DND-41 (cell line): ENCODE data around the gene RNGTT.
"Not testable (repeated sequence)": the region's sequence is repeated elsewhere in the genome, so short reads cannot be mapped to it uniquely, and the experiment has no call there.

Source experiments
- ATAC-seq: fragments of 200-7000 bp; cut with Tn5 transposase; 3 replicates; pipeline ENCODE4 v1.9.1; 2021; ENCODE audit warnings: low read depth; ENCODE audit not compliant: insufficient read depth
- DNase-seq: peaks from one replicate; pipeline ENCODE4 v3.0.0-alpha.2; 2020
- H2AFZ ChIP-seq: 2 replicates; pipeline ENCODE4 v1.6.0; 2012; ENCODE audit warnings: low read depth, low read length
- H3K27ac ChIP-seq: 2 replicates; pipeline ENCODE4 v1.5.1; 2012; ENCODE audit warnings: low read length, inconsistent platforms
- H3K27me3 ChIP-seq: fragments of 200-600 bp; sonication (generic); 2 replicates; pipeline ENCODE4 v1.6.0; 2012; ENCODE audit warnings: low read length, mild to moderate bottlenecking, inconsistent platforms; ENCODE audit not compliant: insufficient read depth, poor library complexity
- H3K36me3 ChIP-seq: 2 replicates; pipeline ENCODE4 v1.5.1; 2012; ENCODE audit warnings: low read length, inconsistent platforms; ENCODE audit not compliant: insufficient read depth
- H3K4me1 ChIP-seq: 2 replicates; pipeline ENCODE4 v1.5.1; 2012; ENCODE audit warnings: mild to moderate bottlenecking, low read length; ENCODE audit not compliant: insufficient read depth
- H3K4me2 ChIP-seq: 2 replicates; pipeline ENCODE4 v1.6.0; 2012; ENCODE audit warnings: mild to moderate bottlenecking, moderate library complexity, low read length, inconsistent platforms; ENCODE audit not compliant: insufficient read depth
- H3K4me3 ChIP-seq, 2 experiments: fragments of 200-600 bp in 1 of 2; shearing (Covaris generic) in 1 of 2; 2 replicates each; pipeline ENCODE4 v1.5.1; 2012 to 2016; ENCODE audit warnings: inconsistent platforms in 2 of 2, low read length in 2 of 2, mild to moderate bottlenecking in 2 of 2, low read depth in 1 of 2, moderate library complexity in 1 of 2
- H3K79me2 ChIP-seq: 2 replicates; pipeline ENCODE4 v1.6.0; 2012; ENCODE audit warnings: low read length, inconsistent platforms; ENCODE audit not compliant: insufficient read depth
- H3K9ac ChIP-seq: 2 replicates; pipeline ENCODE4 v1.6.0; 2012; ENCODE audit warnings: low read depth, mild to moderate bottlenecking, inconsistent platforms, low read length, moderate library complexity
- H3K9me3 ChIP-seq: 2 replicates; pipeline ENCODE4 v1.5.1; 2012; ENCODE audit warnings: low read length, moderate library complexity, mild to moderate bottlenecking, inconsistent platforms; ENCODE audit not compliant: insufficient read depth, severe bottlenecking
- H4K20me1 ChIP-seq: 2 replicates; pipeline ENCODE4 v1.6.0; 2012; ENCODE audit warnings: low read length; ENCODE audit not compliant: insufficient read depth
- EZH2 ChIP-seq: IDR thresholded peaks from 3 replicates; pipeline ENCODE4 v1.6.1; 2012; ENCODE audit warnings: borderline replicate concordance, low read depth, mild to moderate bottlenecking, moderate library complexity, low read length, inconsistent platforms; ENCODE audit not compliant: severe bottlenecking
- TF ChIP-seq, protein P1 (sequence below): IDR thresholded peaks from 2 replicates; pipeline ENCODE4 v1.5.1; 2012; ENCODE audit warnings: borderline replicate concordance, low read length, moderate library complexity, mild to moderate bottlenecking; ENCODE audit not compliant: poor library complexity, severe bottlenecking; ENCODE audit errors: extremely low read depth

Gene RNGTT

DNA sequence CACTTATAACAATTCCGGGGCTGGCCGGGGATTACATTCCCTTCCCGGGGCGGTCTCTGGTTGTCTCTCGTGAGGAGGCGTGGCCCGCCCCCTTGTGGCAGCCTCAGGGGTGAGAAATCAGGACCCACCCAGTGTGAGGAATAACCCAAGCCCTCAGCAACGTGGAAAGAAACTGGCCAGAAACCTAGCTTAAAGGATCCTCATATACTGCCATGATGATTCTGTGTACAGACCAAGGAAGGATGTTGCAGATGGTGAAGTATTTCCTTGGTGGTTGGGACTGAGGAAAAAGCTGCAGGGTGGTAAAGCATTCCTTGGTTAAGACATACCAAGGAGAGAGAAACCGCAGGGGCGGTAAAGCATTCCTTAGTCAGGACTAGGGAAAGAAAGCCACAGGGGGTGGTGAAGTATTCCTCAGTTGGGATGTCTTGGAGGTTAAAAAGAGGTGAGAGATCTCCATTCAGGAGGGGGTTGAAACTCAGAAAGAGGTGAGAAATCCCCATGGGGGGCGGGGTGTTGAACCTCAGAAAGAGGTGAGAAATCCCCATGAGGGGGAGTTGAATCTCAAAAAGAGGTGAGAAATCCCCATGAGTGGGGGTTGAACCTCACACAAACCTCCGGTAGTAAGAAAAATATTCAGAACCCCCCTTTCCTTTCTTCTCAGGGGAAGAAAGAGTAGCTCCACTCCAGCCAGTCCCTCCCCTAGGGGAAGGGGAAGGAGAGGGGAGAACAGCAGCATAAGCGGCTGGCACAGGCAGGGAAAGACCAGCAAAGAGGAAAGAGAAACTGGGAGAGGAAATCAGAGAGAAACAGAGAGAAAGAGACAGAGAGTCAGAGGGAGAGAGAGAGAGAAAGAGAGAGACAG is 238.1 kb downstream of the RNGTT start:
- ATAC-seq: no peak
- Histone ChIP-seq H3K27me3 (no peaks in the 10 kb centered on the region), H3K27ac (no peak overlapping the region), H2AFZ (no peak overlapping the region), H3K4me2 (no peak overlapping the region), H3K9ac (no peak overlapping the region), H4K20me1 (no peaks in the 10 kb centered on the region), H3K36me3 (no peaks in the 10 kb centered on the region; the same call in 1 of the 2 replicates), H3K4me3 (no peak overlapping the region), H3K9me3 (no peaks in the 10 kb centered on the region), H3K79me2 (no peaks in the 10 kb centered on the region), H3K4me1 (no peaks in the 10 kb centered on the region)
- TF ChIP-seq, protein P1, sequence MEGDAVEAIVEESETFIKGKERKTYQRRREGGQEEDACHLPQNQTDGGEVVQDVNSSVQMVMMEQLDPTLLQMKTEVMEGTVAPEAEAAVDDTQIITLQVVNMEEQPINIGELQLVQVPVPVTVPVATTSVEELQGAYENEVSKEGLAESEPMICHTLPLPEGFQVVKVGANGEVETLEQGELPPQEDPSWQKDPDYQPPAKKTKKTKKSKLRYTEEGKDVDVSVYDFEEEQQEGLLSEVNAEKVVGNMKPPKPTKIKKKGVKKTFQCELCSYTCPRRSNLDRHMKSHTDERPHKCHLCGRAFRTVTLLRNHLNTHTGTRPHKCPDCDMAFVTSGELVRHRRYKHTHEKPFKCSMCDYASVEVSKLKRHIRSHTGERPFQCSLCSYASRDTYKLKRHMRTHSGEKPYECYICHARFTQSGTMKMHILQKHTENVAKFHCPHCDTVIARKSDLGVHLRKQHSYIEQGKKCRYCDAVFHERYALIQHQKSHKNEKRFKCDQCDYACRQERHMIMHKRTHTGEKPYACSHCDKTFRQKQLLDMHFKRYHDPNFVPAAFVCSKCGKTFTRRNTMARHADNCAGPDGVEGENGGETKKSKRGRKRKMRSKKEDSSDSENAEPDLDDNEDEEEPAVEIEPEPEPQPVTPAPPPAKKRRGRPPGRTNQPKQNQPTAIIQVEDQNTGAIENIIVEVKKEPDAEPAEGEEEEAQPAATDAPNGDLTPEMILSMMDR: peak; percentile 35
- no peak for TF ChIP-seq EZH2
- DNase-seq: peak; percentile 7

DNA sequence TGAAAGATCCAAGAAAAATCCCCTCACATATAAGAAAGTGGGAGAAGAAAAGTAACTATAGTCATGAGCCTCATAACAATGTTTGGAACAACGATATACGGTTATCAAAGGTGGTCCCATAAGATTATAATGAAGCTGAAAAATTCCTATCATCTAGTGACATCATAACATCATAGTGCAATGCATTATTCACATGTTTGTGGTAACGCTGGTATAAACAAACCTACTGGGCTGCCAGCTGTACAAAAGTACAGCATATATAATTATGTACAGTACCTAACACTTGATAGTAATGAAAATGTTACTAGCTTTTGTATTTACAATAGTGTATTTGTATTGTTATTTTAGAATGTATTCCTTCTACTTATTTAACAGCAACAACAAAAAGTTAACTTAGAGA is 240.7 kb downstream of the RNGTT start:
- Histone ChIP-seq H3K4me1 (no peaks in the 10 kb centered on the region), H2AFZ (no peak overlapping the region), H3K27ac (no peak overlapping the region), H3K36me3 (peaks cover 2% of the 10 kb centered on the region), H4K20me1 (no peaks in the 10 kb centered on the region), H3K27me3 (no peaks in the 10 kb centered on the region), H3K4me2 (no peak overlapping the region), H3K79me2 (no peaks in the 10 kb centered on the region), H3K4me3 (no peak overlapping the region), H3K9ac (no peak overlapping the region), H3K9me3 (no peaks in the 10 kb centered on the region)
- ATAC-seq (no peak), DNase-seq (no peak)
- TF ChIP-seq, protein P1: no peak
- no peak for TF ChIP-seq EZH2

DNA sequence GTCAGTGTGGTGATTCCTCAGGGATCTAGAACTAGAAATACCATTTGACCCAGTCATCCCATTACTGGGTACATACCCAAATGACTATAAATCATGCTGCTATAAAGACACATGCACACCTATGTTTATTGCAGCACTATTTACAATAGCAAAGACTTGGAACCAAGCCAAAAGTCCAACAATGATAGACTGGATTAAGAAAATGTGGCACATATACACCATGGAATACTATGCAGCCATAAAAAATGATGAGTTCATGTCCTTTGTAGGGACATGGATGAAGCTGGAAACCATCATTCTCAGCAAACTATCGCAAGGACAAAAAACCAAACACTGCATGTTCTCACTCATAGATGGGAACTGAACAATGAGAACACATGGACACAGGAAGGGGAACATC is 247.0 kb downstream of the RNGTT start:
- not testable (repeated sequence) for H3K4me2 ChIP-seq, H3K4me3 ChIP-seq, H4K20me1 ChIP-seq, H3K4me1 ChIP-seq, ATAC-seq, H3K27me3 ChIP-seq, H3K36me3 ChIP-seq, DNase-seq, H3K9ac ChIP-seq, H2AFZ ChIP-seq, H3K27ac ChIP-seq, H3K9me3 ChIP-seq, H3K79me2 ChIP-seq

DNA sequence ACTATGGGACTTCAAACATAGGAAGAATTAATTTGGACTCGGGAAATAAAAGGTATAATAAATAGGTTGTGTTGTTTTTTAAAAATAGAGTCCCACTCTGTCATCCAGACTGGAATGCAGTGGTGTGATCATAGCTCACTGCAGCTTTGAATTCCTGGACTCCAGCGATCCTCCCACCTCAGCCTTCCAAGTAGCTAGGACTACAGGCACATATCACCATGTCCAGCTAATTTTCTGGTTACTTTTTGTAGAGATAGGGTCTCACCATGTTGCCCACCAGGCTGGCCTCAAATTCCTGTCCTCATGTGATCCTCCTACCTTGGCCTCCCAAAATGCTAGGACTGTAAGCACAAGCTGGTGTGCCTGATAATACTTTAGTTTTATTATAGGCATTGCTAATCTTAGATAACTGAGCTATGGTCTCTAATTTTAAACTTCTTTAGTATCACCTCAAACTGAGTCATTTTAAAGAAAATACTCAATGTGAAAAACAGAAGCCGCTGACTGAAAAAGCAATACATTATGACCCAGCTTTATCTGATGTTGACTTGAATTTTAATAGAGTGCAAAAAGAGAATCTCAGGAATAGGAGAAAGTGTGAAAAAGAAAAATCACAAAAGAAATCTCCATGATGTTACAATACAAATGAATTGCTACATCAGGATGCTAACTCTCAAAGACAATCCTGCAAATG is 251.0 kb downstream of the RNGTT start:
- no peak overlapping the region for H3K27ac ChIP-seq
- H3K9ac ChIP-seq: no peak overlapping the region
- no peaks in the 10 kb centered on the region for H4K20me1 ChIP-seq
- no peaks in the 10 kb centered on the region for H3K79me2 ChIP-seq
- no peaks in the 10 kb centered on the region for H3K27me3 ChIP-seq
- no peak for TF ChIP-seq EZH2
- TF ChIP-seq, protein P1: no peak
- no peaks in the 10 kb centered on the region for H3K9me3 ChIP-seq
- no peak overlapping the region for H2AFZ ChIP-seq
- DNase-seq (no peak), ATAC-seq (no peak)
- H3K4me3 ChIP-seq: no peak overlapping the region
- H3K4me2 ChIP-seq: no peak overlapping the region
- H3K4me1 ChIP-seq: no peaks in the 10 kb centered on the region
- no peaks in the 10 kb centered on the region for H3K36me3 ChIP-seq
